G401 (cell line): ENCODE results near the gene CHEK2. TPM values are rescaled to one million over a fixed set of nuclear protein-coding genes. Genes with fewer than 3 reads are reported as not detected.
A peak's percentile ranks its signal among the peaks of the same experiment; 100 is the strongest.
"Not testable (repeated sequence)": the region's sequence is repeated elsewhere in the genome, so short reads cannot be mapped to it uniquely, and the experiment has no call there.

ENCODE experiments used
- DNase-seq: peaks from one replicate; pipeline ENCODE4 v3.0.0-alpha.2; 2015; ENCODE audit warnings: low spot score
- in situ Hi-C: cut with HindIII; loops from 2 replicates; pipeline ENCODE4 v1.10.0; 2016; ENCODE audit warnings: low sequenced_read_pairs, mixed read lengths
- total RNA-seq: library from RNA; depleted of rRNA; stranded (reverse); fragments of >200 nt; shearing (Covaris generic); gene quantifications from 2 replicates; pipeline ENCODE4 v1.2.3, GENCODE V29; 2014

Gene CHEK2
- total RNA-seq, 1 experiment from 2014 or later: 53.9 TPM

GRCh38 chr22:28710107-28710506 is 31.5 kb downstream of the CHEK2 start:
- DNase-seq: no peak
- in situ Hi-C loops: no loop called here

GRCh38 chr22:28706845-28707244 is 34.8 kb downstream of the CHEK2 start:
- in situ Hi-C loops: no loop called here
- DNase-seq: no peak

DNA sequence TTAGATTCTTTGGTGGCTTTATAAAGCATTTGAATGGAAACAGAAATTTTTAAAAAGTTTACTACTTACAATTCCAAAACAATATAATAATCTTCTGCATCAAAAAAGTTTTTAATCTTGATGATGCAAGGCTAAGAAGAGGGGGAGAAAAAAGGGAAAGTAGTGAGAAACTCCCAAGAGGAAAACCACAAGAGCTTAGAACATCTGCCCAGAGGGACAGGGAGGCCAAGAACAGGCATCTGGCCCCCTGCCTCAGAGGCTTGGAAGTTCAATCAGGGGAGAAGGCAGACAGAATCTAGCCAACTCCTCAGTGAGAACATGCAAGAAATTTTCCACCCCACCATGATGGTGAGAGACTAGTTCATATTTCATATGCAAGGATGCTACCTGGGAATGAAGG is 38.2 kb downstream of the CHEK2 start:
- no peak for DNase-seq
- in situ Hi-C loops: no loop called here

- in situ Hi-C loops: no loop called here
- DNase-seq: no peak
Measured at GRCh38 chr22:28702891-28703290, 38.7 kb downstream of the CHEK2 start.

- DNase-seq, in situ Hi-C loops: not testable (repeated sequence)
Measured at GRCh38 chr22:28693041-28693760, 48.4 kb downstream of the CHEK2 start.

GRCh38 chr22:28689796-28690195 is 51.8 kb downstream of the CHEK2 start:
- DNase-seq, in situ Hi-C loops: not testable (repeated sequence)

- in situ Hi-C loops, DNase-seq: not testable (repeated sequence)
Measured at GRCh38 chr22:28682966-28683365, 58.7 kb downstream of the CHEK2 start.

- in situ Hi-C loops: not testable (repeated sequence)
- DNase-seq: peak; percentile 3
Measured at GRCh38 chr22:28680813-28681490, 60.7 kb downstream of the CHEK2 start.

DNA sequence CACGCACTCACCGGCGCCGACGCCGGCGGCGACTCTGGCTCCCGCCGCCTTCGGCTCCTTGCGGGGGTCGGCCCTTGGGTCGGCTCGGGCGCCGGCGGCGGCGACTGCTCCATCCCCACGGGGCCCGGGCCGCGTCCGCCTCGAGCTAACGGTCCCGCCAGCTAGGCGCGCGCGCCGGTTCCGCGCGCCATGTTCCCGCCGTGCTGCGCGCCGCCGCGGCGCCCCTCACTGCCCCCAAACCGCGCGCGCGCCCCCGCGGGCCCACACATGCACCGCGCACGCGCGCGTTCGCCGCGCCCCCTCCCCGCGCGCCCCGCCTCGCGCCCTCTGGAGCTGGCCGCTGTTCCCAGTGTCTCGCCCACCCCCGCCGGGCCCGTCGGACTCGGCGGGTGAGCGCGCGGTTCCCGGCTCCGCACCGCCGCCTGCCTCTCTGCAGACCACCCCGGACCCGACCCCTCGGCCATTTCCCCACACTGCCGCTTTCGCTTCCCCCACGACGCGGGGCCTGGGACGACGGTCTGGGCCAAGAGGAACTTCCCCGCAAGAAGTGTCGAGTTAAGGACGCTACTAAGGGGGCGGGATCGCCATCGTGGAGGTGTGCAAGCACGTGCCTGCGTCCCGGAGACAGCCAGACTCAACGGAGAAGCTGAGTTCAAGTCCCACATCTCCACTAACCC is 61.9 kb downstream of the CHEK2 start, which contains the start of gene TTC28:
Gene TTC28 (minus strand): TSS at position 230 of the 677 bp plus-strand sequence. CDS start 117 bp downstream, at position 113.
- peak; percentile 40 for DNase-seq
- in situ Hi-C loops: not testable (repeated sequence)

GRCh38 chr22:28678778-28679610 is 62.6 kb downstream of the CHEK2 start:
- DNase-seq: peak; percentile 4
- in situ Hi-C loops: not testable (repeated sequence)

DNA sequence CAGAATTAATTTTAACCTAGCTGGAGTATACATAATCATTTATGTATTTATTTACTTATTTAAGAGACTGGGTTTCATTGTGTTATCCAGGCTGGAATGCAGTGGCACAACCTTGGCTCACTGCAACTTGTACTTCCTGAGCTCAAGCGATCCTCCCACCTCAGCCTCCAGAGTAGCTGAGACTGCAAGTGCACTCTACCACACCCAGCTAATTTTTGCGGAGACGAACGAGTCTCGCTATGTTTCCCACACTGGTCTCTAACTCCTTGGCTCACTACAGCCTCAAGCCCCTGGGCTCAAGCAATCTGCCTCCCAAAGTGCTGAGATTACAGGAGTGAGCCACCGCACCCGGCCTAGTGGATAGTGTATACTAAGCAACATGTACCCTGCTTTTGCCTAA is 63.5 kb downstream of the CHEK2 start:
- DNase-seq, in situ Hi-C loops: not testable (repeated sequence)

DNA sequence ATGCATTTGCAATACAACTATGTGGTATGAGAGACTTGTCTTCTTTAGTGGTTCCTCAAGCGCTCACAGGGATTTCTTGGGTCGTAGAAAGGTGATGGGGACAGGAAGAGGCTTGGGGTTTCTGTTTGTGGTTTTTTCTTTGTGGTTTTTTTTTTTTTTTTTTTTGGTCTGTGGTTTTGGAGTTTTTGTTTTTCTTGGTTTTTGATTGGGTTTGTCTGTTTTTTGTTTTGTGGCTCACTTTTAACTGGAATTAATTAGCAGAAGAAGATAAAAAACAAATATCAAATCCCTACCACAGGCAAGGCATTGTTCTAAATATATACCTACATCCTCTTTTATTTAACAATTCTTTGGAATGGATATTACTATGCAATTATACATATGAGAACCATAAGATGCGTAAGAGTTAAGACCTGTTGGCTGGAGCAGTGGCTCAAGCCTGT is 67.5 kb downstream of the CHEK2 start:
- DNase-seq: no peak
- in situ Hi-C loops: no loop called here

GRCh38 chr22:28670756-28671155 is 70.9 kb downstream of the CHEK2 start:
- in situ Hi-C loops: no loop called here
- DNase-seq: no peak

GRCh38 chr22:28670161-28670560 is 71.5 kb downstream of the CHEK2 start:
- in situ Hi-C loops: no loop called here
- DNase-seq: no peak

DNA sequence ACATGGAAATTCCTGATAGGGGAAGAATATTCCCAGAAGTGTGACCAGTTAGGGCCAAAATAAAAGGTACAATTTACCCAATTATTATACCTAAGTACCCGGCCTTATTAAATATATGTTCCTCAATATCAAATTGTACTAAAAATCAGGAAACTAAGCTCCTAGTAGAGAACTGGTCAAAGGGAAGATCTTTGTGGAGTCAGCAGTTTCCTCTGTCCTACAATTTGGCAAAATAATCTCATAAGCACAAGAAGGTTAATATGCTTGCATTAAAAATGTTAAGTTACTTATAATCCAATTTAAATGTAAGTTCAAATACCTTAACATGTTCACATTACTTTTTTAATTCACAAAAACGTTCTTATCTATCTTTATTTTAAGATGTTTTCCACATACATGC is 72.2 kb downstream of the CHEK2 start:
- no peak for DNase-seq
- in situ Hi-C loops: no loop called here

- in situ Hi-C loops, DNase-seq: not testable (repeated sequence)
Measured at GRCh38 chr22:28663569-28663942, 78.1 kb downstream of the CHEK2 start.

- DNase-seq: no peak
- in situ Hi-C loops: no loop called here
Measured at GRCh38 chr22:28658448-28658847, 83.2 kb downstream of the CHEK2 start.

- in situ Hi-C loops: no loop called here
- no peak for DNase-seq
Measured at GRCh38 chr22:28656181-28656580, 85.4 kb downstream of the CHEK2 start.

DNA sequence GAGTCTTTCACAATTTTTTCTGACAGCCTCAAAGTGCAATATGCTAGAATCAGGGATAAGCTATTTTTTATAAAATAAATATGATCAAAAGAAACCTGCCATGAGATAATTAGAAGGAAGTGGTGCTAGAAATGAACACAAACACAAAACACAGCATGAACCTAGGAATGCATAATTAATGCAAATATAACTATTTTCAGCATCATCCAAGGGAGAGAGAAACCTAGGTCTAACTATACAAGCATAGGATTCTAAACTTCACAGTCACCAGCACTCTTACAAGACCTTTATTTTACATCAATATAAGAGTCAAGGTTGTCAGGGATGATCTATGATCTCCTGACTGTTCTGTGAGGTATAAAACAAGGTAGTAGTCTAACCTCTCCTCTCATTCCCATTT is 91.2 kb downstream of the CHEK2 start:
- in situ Hi-C loops: no loop called here
- DNase-seq: no peak
